B cell (primary cell): ENCODE measurements around the gene EFR3B. TPM values are rescaled to one million over a fixed set of nuclear protein-coding genes. Genes with fewer than 3 reads are reported as not detected.

Source experiments
- ATAC-seq: fragments of 200-7000 bp; cut with Tn5 transposase; one replicate; pipeline ENCODE4 v1.10.0; 2021; ENCODE audit warnings: low read depth, mild to moderate bottlenecking, moderate number of reproducible peaks, moderate library complexity
- CTCF ChIA-PET: fragments of 350-600 bp; sonication (Branson Sonifier 250); formaldehyde crosslinking; loops from one replicate; lab custom pipeline; 2021; ENCODE audit warnings: antibody characterized with exemption, inconsistent platforms; lab: Charles Lee
- POLR2A ChIA-PET: fragments of 350-600 bp; sonication (Branson Sonifier 250); formaldehyde crosslinking; loops from one replicate; lab custom pipeline; 2021; ENCODE audit warnings: antibody characterized with exemption; lab: Charles Lee
- DNase-seq: peaks from one replicate; pipeline ENCODE4 v3.0.0; 2013
- H2AFZ ChIP-seq: 2 replicates; pipeline ENCODE4 v1.6.1; 2012; ENCODE audit warnings: mild to moderate bottlenecking, low read depth, low read length; ENCODE audit not compliant: insufficient read depth, poor library complexity, severe bottlenecking
- H3K27ac ChIP-seq, 2 donors: 1 replicate in 1 of 2; 2 replicates in 1 of 2; pipeline ENCODE4 v1.5.1; 2012 to 2013; ENCODE audit warnings: low read length in 2 of 2, mild to moderate bottlenecking in 2 of 2, moderate library complexity in 1 of 2
- H3K27me3 ChIP-seq, 4 experiments: fragments of 200-600 bp in 1 of 4; sonication (generic) in 1 of 4; replicated peaks in 1 of 4; 1 replicate in 2 of 4; 2 replicates in 2 of 4; pipeline versions ENCODE4 v1.6.1 to v1.7.0; 2013 to 2016; ENCODE audit warnings: low read length in 3 of 4, mild to moderate bottlenecking in 2 of 4, mixed read lengths in 1 of 4, moderate library complexity in 1 of 4; ENCODE audit not compliant: insufficient read depth in 4 of 4, control insufficient read depth in 3 of 4; ENCODE audit errors: control extremely low read depth in 1 of 4
- H3K36me3 ChIP-seq, 2 experiments: replicated peaks in 1 of 2; 1 replicate in 1 of 2; 2 replicates in 1 of 2; pipeline versions ENCODE4 v1.6.1 to v1.7.1; 2013; ENCODE audit warnings: low read length in 1 of 2; ENCODE audit not compliant: insufficient read depth in 2 of 2, control insufficient read depth in 1 of 2; ENCODE audit errors: control extremely low read depth in 1 of 2, extremely low read depth in 1 of 2
- H3K4me1 ChIP-seq, 2 donors: fragments of 200-600 bp in 1 of 2; sonication (generic) in 1 of 2; 1 replicate in 1 of 2; 2 replicates in 1 of 2; pipeline versions ENCODE4 v1.5.1 to v1.6.1; 2013 to 2017; ENCODE audit warnings: low read length in 2 of 2; ENCODE audit not compliant: control insufficient read depth in 2 of 2, insufficient read depth in 2 of 2
- H3K4me2 ChIP-seq: replicated peaks from 2 replicates; pipeline ENCODE3; 2012; ENCODE audit warnings: mild to moderate bottlenecking, low read depth, low read length; ENCODE audit not compliant: poor library complexity, severe bottlenecking
- H3K4me3 ChIP-seq, 5 experiments: fragments of 200-600 bp in 1 of 5; sonication (generic) in 1 of 5; 1 replicate in 3 of 5; 2 replicates in 2 of 5; pipeline versions ENCODE4 v1.5.1 to v1.7.0; 2011 to 2016; ENCODE audit warnings: low read length in 4 of 5, mild to moderate bottlenecking in 4 of 5, low read depth in 2 of 5, control low read depth in 1 of 5, moderate library complexity in 1 of 5; ENCODE audit not compliant: insufficient read depth in 1 of 5; ENCODE audit errors: control extremely low read depth in 1 of 5, extremely low read depth in 1 of 5
- H3K79me2 ChIP-seq: fragments of 200-600 bp; sonication (generic); one replicate; pipeline ENCODE4 v1.6.0; 2016; ENCODE audit warnings: low read length; ENCODE audit not compliant: control insufficient read depth, insufficient read depth
- H3K9ac ChIP-seq: fragments of 200-600 bp; sonication (generic); 2 replicates; pipeline ENCODE4 v1.6.1; 2017; ENCODE audit warnings: mild to moderate bottlenecking, low read length, moderate library complexity
- H3K9me3 ChIP-seq, 3 donors: one replicate each; pipeline versions ENCODE4 v1.6.1 to v1.7.1; 2013; ENCODE audit warnings: low read length in 2 of 3; ENCODE audit not compliant: control insufficient read depth in 2 of 3, insufficient read depth in 1 of 3; ENCODE audit errors: control extremely low read depth in 1 of 3
- H4K20me1 ChIP-seq: 2 replicates; pipeline ENCODE4 v1.6.0; 2012; ENCODE audit warnings: mild to moderate bottlenecking, low read length; ENCODE audit not compliant: insufficient read depth, control insufficient read depth, poor library complexity, severe bottlenecking
- H3K27ac Mint-ChIP-seq: one replicate; pipeline ENCODE4 v1.8.0; 2021; ENCODE audit warnings: mixed read lengths
- H3K27me3 Mint-ChIP-seq: one replicate; pipeline ENCODE4 v1.8.0; 2021; ENCODE audit warnings: mixed read lengths
- H3K4me1 Mint-ChIP-seq: one replicate; pipeline ENCODE4 v1.8.0; 2021; ENCODE audit warnings: mixed read lengths
- H3K4me3 Mint-ChIP-seq: one replicate; pipeline ENCODE4 v1.8.0; 2021; ENCODE audit warnings: mixed read lengths
- H3K9me3 Mint-ChIP-seq: one replicate; pipeline ENCODE4 v1.8.0; 2022; ENCODE audit warnings: mixed read lengths; ENCODE audit not compliant: insufficient read depth
- CTCF ChIP-seq: fragments of 200-600 bp; IDR thresholded peaks from one replicate; pipeline ENCODE4 v1.8.0; 2022; ENCODE audit warnings: antibody characterized with exemption, mild to moderate bottlenecking
- EZH2 ChIP-seq: IDR thresholded peaks from 2 replicates; pipeline ENCODE4 v1.6.1; 2012; ENCODE audit warnings: borderline replicate concordance, low read depth, mild to moderate bottlenecking, moderate library complexity, low read length; ENCODE audit not compliant: insufficient read depth, poor library complexity, severe bottlenecking
- WGBS: methylation state at CpG from one replicate; pipeline ENCODE4 v1.1.5; 2013; ENCODE audit warnings: missing lambda C conversion rate; ENCODE audit not compliant: insufficient coverage; 5-methylcytosine and 5-hydroxymethylcytosine counted together
- intact Hi-C: fragments of 100-400 bp; cut with micrococcal nuclease; formaldehyde crosslinking; loops from one replicate; pipeline ENCODE4 v1.10.0; 2022
- polyA plus RNA-seq: library from polyadenylated mRNA; depleted of rRNA; stranded (reverse); fragments of >200 nt; gene quantifications from 2 replicates; pipeline ENCODE4 v1.2.3, GENCODE V29; 2012
- total RNA-seq, 2 donors: library from RNA; stranded (reverse); fragments of 120-200 nt in 1 of 2; gene quantifications; 1 replicate in 1 of 2; 2 replicates in 1 of 2; pipeline versions ENCODE4 v1.2.3 to v1.2.4, GENCODE V29; 2013 to 2022

The EFR3B gene
- total and polyA plus RNA-seq, 2 donors (not counting 1 experiment from before 2014, with no cell fraction given) = 0.15 TPM; not detected in 1

- Mint-ChIP-seq H3K4me1 (peaks cover 10% of the 10 kb centered on the region), H3K4me3 (no peak overlapping the region), H3K27me3 (peaks cover 19% of the 10 kb centered on the region), H3K27ac (no peak overlapping the region), H3K9me3 (no peaks in the 10 kb centered on the region)
- CTCF ChIA-PET = no interaction called here
- WGBS = 43% methylated on average over 1 of the region's 2 CpGs
- H3K9me3 ChIP-seq = no peaks in the 10 kb centered on the region
- no peaks in the 10 kb centered on the region for H3K4me1 ChIP-seq
- ATAC-seq (no peak), DNase-seq (no peak)
- POLR2A ChIA-PET = no interaction called here
- H3K9ac ChIP-seq = no peak overlapping the region
- H3K27me3 ChIP-seq = peaks cover 0 to 4% (median 3%) of the 10 kb centered on the region in 4 experiments
- no peak overlapping the region for H3K27ac ChIP-seq
- no peaks in the 10 kb centered on the region for H3K36me3 ChIP-seq
- TF ChIP-seq CTCF (no peak), EZH2 (no peak)
- no peaks in the 10 kb centered on the region for H4K20me1 ChIP-seq
- intact Hi-C loops = no loop called here
- H2AFZ ChIP-seq = no peak overlapping the region
- H3K4me3 ChIP-seq = no peak overlapping the region
- no peak overlapping the region for H3K4me2 ChIP-seq
- no peaks in the 10 kb centered on the region for H3K79me2 ChIP-seq
Measured at GRCh38 chr2:25077789-25078169, 35.9 kb downstream of the EFR3B start.

GRCh38 chr2:25078170-25079049, 36.5 kb downstream of the EFR3B start:
- Histone ChIP-seq H2AFZ (no peak overlapping the region), H4K20me1 (no peaks in the 10 kb centered on the region), H3K9me3 (no peaks in the 10 kb centered on the region), H3K36me3 (no peaks in the 10 kb centered on the region), H3K4me1 (no peaks in the 10 kb centered on the region), H3K27ac (no peak overlapping the region), H3K9ac (no peak overlapping the region), H3K4me2 (no peak overlapping the region), H3K4me3 (no peak overlapping the region), H3K79me2 (no peaks in the 10 kb centered on the region), H3K27me3 (peaks cover 0 to 4% (median 3%) of the 10 kb centered on the region in 4 experiments)
- intact Hi-C loops = no loop called here
- ChIA-PET POLR2A (no interaction called here), CTCF (no interaction called here)
- WGBS = 80% methylated on average over 11 of the region's 16 CpGs
- DNase-seq = no peak
- Mint-ChIP-seq H3K9me3 (no peaks in the 10 kb centered on the region), H3K27me3 (peaks cover 19% of the 10 kb centered on the region), H3K27ac (no peak overlapping the region), H3K4me3 (no peak overlapping the region), H3K4me1 (peaks cover 10% of the 10 kb centered on the region)
- no peak for ATAC-seq
- no peak for TF ChIP-seq EZH2
- no peak for TF ChIP-seq CTCF
